GM19238 (cell line): ENCODE measurements around the gene PUM1.

Experiments used
- DNase-seq: peaks from one replicate; pipeline ENCODE4 v3.0.0; 2011; ENCODE audit warnings: low spot score; ENCODE audit not compliant: insufficient read length

The PUM1 gene

DNA sequence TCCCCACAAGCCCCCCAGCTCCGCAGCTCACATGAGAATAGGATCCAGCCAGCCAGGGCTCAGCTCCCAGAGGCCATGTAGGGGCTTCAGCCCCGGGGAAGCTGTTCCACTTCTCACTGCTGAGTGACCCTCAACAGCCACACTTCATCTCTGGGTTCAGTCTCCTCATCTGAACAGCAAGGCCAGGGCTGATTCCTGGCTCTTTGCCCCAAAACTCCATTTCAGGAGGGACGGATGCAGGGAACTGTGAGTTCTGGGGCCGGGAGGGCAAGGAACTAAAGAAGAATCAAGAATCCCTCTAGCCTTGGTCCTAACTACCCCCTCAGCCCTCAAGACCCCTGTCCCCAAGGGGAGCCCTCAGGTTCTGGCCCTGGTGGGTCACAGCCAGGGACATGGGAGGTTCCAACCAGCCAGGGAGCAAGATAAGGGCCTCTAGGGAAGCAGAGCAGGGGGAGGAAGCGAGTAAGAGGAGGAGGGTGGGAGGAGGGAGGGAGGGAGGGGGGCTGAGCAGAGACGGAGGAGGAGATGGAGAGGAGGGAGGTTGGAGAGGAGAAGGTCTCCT is 170.1 kb downstream of the PUM1 start:
- DNase-seq, result no peak

DNA sequence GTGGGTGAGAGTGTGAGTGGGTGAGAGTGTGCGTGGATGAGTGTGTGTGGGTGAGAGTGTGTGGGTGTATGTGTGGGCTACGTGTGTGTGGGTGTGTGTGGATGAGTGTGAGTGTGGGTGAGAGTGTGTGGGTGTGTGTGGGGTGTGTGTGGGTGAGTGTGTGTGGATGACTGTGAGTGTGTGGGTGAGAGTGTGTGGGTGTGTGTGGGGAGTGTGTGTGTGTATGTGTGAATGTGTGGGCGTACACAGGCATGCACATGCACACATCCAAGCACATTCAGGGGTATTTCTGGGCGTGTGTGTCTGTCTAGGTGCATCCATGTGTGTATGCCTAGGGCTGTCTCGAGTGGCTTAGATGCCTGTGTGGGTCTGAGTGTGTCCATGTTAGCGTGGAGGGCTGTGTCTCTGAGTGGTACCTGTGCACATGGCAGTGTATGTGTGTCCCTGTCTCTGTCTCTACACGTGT is 171.0 kb downstream of the PUM1 start:
- DNase-seq, result no peak

DNA sequence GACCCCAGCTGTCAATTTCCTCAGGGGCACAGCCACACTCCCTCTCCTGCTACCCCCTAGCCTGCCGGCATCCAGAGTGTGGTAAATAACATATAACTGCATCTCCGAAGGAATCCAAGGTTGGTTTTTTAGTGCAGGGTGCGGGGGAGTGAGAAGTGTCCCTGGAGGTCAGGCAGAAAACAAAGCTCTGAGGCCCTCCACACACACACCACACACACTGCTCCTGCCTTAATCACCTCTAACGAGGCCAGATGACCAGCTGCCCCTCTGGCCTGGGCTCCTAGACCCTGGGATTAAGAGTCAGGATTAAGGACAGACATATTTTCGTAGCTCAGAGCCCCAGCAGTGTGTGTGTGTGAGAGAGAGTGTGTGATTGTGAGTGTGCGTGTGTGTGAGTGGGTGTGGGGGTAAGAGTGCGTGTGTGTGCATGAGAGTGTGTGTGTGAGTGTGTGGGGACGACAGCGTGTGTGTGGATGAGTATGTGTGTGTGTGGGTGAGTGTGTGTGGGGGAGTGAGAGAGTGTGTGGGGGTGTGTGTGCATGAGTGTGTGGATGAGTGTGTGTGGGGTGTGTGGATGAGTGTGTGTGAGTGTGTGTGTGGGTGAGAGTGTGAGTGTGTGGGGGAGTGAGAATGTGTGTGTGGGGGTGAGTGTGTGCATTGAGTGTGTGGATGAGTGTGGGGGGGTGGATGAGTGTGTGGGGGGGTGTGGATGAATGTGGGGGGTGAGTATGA is 171.6 kb downstream of the PUM1 start:
- no peak for DNase-seq

DNA sequence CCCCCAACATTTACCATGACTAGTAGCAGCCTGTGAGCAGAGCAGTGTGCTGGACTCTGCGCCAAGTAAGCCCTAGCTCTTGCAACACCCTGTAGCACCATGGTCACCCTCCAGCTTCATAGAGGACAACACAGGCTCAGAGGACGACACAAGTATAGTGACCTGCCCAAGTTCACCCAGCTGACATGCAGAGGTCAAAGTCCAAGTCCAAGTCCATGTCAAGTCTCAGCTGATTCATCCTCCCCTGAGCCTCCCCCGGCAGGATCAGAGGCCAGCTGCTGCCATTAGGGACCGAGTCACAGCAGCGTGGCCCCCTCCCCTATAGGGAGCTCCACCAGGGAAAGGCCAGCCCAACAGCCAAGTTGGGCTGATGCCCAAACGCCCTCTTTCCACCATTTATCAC is 172.8 kb downstream of the PUM1 start:
- no peak for DNase-seq

DNA sequence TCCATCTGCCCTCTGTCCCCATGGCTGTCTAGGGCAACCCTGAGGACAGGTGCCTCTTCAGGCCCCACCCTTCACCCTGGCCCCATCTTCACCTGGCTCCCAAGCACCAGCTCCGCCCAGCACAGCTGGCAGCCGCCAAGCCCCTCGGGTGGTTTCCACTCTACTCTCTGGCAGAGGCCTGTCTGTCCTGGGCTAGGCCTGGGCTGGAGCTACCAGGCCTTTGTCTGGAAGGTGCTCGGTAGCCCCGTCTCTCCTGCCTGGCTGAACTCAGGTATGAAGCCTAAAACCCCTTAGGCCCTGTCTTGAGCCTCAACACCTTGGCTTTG is 174.3 kb downstream of the PUM1 start:
- no peak for DNase-seq

DNA sequence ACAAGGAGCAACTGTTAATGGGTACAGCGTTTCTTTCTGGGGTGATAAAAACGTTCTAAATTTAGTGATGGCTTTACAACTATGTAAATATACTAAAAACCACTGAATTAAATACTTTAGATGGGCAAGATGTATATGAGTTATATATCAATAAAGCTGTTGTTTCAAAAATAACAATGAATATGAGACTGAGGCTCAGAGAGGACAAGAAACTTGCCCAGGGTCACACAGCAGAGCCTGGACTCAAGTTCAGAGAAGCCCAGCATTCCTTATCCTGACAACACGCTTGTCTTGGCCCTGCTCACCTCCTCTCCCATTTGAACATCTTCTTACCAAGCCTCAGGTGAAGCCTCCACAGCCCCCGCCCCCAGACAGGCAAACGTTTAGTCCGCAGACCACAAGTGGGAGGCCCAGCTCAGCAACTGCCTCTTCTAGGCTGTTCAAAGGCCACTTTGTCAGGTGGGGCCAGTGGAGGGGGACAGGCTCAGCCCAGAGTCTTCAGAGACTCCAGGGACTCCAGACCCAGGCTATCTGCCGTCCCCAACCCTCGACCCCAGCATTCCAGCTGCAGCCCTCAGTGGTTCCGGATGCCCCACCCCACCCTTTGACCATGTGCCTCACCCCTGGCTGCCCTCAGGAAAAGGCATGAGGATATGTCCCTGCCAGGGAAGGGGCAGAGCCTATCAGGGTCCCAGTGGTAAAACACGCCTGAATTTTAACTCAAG is 174.9 kb downstream of the PUM1 start:
- no peak for DNase-seq

DNA sequence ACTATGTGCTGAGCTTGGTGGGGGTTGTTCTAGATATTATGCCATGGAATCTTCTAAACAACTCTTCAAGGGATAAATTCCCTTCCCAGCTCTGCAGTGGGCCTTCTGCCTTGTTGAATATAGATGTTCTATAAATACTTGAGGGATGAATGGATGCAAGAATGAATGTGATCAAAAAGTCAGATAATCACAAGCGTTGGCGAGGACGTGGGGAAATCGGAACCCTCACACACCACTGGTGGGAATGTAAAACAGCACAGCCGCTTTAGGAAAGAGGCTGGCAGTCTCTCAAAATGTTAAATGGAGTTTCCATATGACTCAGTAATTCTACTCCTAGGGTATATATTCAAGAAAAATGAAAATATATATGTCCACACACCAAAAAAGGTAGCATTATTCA is 176.0 kb downstream of the PUM1 start:
- DNase-seq, result no peak

DNA sequence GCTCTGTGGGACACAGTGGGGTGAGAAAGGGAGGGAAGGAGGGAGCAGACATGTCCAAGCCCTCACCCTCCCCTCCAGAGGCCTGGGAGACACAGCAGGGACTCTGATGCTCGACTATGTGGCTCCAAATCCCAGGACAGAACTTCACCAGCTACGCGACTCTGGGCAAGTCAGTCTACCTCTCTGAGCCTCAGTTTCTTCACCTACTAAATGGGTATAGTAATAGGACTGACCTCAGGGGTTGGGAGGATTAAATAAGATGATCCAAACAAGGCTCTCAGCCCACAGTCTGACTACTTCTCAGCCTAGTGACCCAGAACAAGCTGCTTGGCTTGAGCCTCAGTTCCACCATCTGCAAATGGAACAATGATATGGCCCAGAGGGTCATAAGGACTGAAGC is 176.5 kb downstream of the PUM1 start:
- DNase-seq, result no peak

DNA sequence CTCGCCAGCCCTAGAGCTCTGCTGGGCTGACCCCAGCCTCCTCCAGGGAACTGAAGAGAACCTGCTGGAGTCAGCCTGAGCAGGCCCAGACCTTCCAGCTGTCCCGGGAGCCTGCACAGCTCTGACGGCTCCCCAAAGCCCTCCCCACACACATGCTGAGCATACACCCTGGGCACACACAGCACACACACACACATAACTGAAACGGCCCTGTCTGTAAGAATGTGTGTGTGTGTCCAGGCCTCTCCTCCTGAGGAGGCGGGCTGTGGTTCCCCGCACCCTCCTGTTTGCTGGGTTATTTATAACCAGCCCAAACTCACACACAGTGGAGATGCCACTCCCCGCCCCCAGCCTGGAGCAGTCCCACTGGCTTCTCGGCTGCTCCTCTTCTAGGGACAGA is 177.1 kb downstream of the PUM1 start:
- no peak for DNase-seq

DNA sequence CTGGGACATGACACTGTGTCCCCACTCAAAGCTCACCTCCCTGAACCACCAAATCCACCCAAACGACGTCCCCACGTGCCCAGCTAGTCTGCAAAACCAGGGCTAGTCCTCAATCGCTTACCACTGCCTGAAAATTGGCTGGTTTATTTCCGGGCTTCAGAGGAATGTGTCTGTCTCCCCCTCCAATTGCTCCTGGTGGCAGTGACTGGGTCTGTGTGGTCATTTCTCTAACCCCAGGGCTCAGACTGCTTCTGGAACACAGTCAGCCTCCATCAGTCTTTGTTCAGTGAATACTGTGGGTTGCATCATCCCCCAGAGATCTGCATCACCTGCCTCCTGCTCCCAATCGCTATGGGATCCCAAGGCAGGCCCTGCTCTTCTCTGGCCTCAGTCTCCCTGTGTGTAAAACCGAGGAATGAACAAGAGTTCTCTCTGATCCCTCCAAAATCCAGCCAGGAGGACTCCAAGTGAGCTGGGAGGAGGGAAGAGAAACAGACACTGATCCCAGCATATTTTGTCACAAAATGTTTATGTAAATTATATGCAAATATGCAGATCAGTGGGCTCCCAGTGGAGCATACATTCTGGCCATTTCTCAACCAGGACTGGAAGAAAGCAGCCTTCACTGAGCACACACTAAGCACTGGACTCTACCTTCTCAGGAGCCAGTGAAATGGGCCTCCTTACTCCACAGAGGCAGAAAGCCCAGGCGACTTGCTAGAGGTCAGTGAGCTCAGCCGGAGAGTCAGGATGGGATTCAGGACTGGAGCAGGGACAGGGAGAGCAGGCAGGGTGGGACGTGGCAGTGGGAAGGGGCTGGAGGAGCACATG is 177.8 kb downstream of the PUM1 start:
- DNase-seq, result no peak

DNA sequence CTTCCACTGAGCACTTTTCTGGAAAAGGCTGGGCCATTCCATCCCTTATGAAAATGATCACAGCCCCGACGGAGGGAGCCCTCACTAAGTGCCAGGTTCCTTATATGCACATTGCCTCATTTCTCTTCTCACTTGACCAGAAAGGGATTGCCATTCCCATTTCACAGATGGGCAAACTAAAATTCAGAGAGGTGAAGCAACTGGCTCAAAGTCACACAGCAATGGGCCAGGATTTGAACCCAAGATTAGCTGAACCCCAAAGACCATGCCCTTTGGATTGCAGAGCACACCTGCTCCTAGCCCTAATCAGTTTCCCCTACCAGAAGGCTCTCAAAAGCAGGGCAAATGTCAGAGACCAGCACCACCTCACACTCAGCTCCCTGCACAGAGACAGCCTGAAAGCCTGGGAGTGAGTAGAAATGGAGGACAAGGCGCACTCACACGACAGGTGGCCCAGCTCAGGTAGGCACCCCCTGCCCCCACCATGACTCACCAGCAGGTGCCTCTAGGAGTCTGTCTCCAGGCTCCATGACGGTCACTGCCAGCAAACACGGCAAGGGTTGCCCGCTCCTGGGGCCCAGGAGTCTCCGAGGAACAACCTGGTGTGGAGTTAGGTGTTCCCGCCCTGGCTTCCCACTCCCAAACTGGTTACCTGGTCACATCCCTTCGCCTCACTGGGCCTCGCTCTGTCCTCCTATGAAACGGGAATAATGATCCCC is 178.6 kb downstream of the PUM1 start:
- DNase-seq, result no peak

DNA sequence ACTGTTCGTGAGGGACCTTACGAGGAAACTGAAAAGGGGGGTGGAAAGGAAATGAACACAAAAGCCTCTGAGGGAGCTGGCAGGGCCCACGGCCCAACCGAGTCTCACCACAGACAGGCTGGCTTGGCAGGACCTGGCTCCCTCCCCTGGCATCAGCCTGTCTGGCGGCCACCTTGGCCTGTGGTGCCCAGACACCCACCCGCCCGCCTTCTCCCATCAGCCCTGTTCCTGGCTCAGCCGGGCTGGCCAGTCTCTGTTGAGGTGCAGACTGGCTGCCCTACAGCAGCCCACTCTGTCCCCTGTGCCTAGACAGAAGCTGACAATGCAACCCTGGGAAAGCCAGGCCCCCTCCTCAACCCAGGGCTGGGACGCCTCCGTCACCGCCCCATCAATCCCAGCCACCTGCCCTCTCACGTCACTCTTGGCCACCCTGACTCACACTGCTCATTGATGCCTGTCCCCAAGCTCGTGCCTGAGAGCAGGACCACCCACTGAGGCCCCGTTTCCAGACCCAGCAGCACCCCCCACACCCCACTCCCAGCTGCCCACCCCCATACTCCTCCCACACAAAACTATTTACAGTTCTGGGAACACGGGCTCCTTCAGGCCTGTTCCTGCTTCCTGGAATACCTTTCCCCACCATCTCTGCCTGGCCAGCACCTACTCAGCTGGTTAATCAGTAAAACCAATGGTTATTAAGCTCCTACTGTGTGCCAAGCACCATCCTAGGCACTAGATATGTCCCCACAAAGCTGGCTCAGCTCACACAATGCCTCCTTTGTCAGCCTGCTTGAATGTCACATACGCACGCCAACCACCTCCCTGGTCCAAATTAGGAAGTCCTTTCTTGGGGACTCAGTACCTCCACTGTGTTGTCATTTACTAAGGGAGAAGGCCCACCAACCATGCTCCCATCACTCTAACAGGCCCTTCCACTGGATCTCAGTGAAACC is 179.7 kb downstream of the PUM1 start:
- no peak for DNase-seq

DNA sequence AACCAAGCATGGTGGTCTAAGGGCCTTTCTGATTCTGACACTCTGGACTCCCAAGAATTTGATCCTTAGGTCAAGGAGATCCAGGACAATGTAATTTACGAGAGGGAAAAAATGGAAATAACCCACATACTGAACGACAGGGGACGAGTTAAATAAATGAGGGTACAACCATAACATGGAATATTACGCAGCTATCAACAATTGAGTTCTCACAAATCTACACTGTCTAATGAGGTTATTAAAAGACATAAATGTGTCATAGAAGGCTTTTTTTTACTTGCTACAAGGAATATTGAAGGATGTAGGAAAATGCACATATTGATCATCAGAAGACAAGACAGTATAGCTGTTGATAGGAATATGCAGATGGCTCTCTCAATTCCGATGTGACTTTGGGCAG is 180.8 kb downstream of the PUM1 start:
- no peak for DNase-seq

DNA sequence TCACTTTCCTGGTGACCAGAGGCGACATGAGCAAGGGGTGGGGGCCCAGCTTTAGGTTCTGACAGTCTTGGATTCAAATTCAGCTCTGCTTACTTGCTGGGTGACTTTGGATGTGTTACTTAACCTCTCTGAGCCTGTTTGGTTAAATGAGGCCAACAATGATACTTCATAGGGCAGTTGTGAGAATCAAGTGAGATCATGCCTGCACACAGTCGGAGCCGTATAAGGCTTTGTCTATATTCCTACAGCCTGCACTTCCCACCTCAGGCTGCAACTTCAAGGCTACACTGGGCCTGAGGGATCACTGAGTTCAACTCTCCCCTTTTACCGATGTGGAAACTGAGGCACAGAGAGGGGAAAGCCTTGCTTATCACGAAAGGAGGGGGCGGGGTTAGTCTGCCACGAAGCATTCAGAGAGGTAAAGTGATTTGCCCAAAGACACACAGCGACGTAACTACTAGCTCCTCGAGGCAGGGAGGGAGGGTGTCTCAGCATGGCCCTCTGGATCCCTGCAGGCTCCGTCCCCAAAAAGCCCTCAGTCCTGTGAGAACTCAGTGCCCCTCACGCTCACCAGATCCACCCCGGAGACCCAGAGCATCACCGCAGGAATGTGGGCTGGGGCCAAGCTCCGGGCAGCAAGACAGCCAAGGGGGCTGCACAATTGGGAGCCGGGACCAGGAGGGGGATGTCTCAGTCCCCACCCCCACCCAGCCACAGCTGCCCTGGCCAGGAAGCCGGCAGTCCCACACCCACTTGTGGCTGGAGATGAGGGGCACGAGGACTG is 181.9 kb downstream of the PUM1 start:
- DNase-seq, result no peak

DNA sequence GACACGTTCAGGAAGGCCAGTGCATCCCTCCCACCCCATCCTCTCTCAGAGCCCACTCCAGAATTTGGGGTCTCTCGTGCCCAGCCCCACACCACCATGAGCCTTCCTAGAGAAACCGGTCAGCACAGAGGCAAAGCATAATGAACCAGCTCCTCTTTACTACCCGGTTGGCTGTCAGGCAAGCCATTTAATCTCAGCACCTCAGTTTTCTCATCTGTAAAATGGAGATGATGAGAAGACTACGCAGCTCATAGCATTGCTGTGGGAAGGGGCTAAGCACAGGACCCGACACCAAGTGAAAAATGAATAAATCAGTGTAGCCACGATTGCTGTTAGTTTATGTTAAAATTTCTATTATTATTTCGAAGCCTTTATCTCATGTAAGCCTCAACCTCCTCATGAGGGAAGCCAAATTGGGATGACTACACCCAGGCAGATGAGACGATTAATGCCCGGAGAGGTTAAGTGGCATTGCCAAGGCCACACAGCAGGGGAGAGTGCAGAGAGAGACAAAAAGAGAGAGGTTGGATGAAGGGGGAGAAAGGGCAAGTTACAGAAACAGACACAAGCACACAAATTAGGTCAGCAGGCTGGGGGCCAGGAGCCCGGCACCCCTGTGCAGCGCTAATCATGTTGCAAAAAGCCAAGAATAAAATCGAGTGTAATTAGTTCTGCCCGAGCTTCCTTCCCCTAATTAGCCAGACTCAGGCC is 182.7 kb downstream of the PUM1 start:
- DNase-seq, result no peak
